Psoas muscle (tissue), 8 donors: ENCODE measurements around the gene CD84. TPM values are rescaled to one million over a fixed set of nuclear protein-coding genes. Genes with fewer than 3 reads are reported as not detected.

ENCODE experiments used
- ATAC-seq, 4 donors: fragments of 200-7000 bp; cut with Tn5 transposase; one replicate each; pipeline ENCODE4 v1.9.1; 2020; ENCODE audit warnings: moderate library complexity in 3 of 4, mild to moderate bottlenecking in 2 of 4
- DNase-seq, 2 donors: peaks; one replicate each; pipeline ENCODE4 v3.0.0-alpha.2; 2020
- H3K27ac ChIP-seq: fragments of 200-600 bp; one replicate; pipeline ENCODE4 v1.8.0; 2022
- H3K27me3 ChIP-seq, 3 donors: fragments of 200-600 bp in 1 of 3; one replicate each; pipeline versions ENCODE4 v1.6.1 to v1.8.0; 2013 to 2022; ENCODE audit warnings: low read length in 2 of 3, mild to moderate bottlenecking in 2 of 3, moderate library complexity in 1 of 3; ENCODE audit not compliant: insufficient read depth in 3 of 3
- H3K36me3 ChIP-seq, 2 donors: fragments of 200-600 bp in 1 of 2; one replicate each; pipeline versions ENCODE4 v1.6.1 to v1.8.0; 2013 to 2022; ENCODE audit warnings: low read depth in 1 of 2, mild to moderate bottlenecking in 1 of 2, moderate library complexity in 1 of 2; ENCODE audit not compliant: insufficient read depth in 1 of 2
- H3K4me1 ChIP-seq: fragments of 200-600 bp; one replicate; pipeline ENCODE4 v1.8.0; 2022
- H3K4me3 ChIP-seq: fragments of 200-600 bp; one replicate; pipeline ENCODE4 v1.8.0; 2022; ENCODE audit warnings: mild to moderate bottlenecking
- H3K9me3 ChIP-seq: fragments of 200-600 bp; one replicate; pipeline ENCODE4 v1.8.0; 2022
- CTCF ChIP-seq: fragments of 200-600 bp; IDR thresholded peaks from one replicate; pipeline ENCODE4 v1.8.0; 2022; ENCODE audit warnings: antibody characterized with exemption
- WGBS, 3 donors: extraction: QIAGEN DNeasy Blood & Tissue Kit; methylation state at CpG; one replicate each; pipeline versions ENCODE4 v1.1.6 to v1.1.7; 2013; 5-methylcytosine and 5-hydroxymethylcytosine counted together
- intact Hi-C, 2 donors: fragments of 100-400 bp; cut with DNase I; formaldehyde crosslinking; loops; one replicate each; pipeline versions ENCODE4 v1.11.0 to v1.14.2; 2022
- polyA plus RNA-seq, 3 donors: library from polyadenylated mRNA; stranded (reverse); fragments of 200-250 nt; gene quantifications; one replicate each; pipeline ENCODE4 v1.2.3, GENCODE V29; 2013
- total RNA-seq, 4 donors: library from RNA; stranded (reverse); fragmentation: NEBNext Ultra II Directional in 2 of 4; extraction: Animal tissue kit (Norgen Biotek cat#: 25700) in 2 of 4; gene quantifications; one replicate each; pipeline versions ENCODE4 v1.2.1 to v1.2.4, GENCODE V29; 2021 to 2023
- donor health status: healthy with polysubstance abuse.
- donor health status: DM: no; HTN: no; CAD: no; lungs with moderate emphysema.
- donor health status: Bipolar disorder and iron deficiency.
- donor health status: healthy.
- donor health status: DM: yes; HTN: yes; CAD: no.
- donor health status: DM: no; HTN: no; CAD: no.
- donor health status: DM: no; HTN: no; CAD: no.
- donor health status: DM: yes; HTN: yes; CAD: no.

The CD84 gene
- total and polyA plus RNA-seq, 7 donors, result 0.04 to 2.6 (median 0.75) TPM

- no peak overlapping the region for H3K4me3 ChIP-seq
- TF ChIP-seq CTCF, result no peak
- no peak overlapping the region for H3K27ac ChIP-seq
- H3K36me3 ChIP-seq, result no peaks in the 10 kb centered on the region
- ATAC-seq (no peak), DNase-seq (no peak)
- H3K4me1 ChIP-seq, result no peaks in the 10 kb centered on the region
- H3K9me3 ChIP-seq, result no peaks in the 10 kb centered on the region
- intact Hi-C loops, result no loop called here
- no peaks in the 10 kb centered on the region for H3K27me3 ChIP-seq
- 1 to 47% (median 2%) methylated on average over 2 of the region's 2 CpGs for WGBS, 3 donors
Measured at GRCh38 chr1:160542303-160542945, 36.9 kb downstream of the CD84 start.

- Histone ChIP-seq H3K27ac (no peak overlapping the region), H3K9me3 (no peaks in the 10 kb centered on the region), H3K36me3 (no peaks in the 10 kb centered on the region), H3K4me1 (no peaks in the 10 kb centered on the region), H3K27me3 (no peaks in the 10 kb centered on the region), H3K4me3 (no peak overlapping the region)
- no peak for DNase-seq
- no peak for TF ChIP-seq CTCF
- no peak for ATAC-seq
- 37 to 64% (median 59%) methylated on average over 1 of the region's 1 CpG for WGBS, 3 donors
- intact Hi-C loops, result no loop called here
Measured at GRCh38 chr1:160541622-160542302, 37.5 kb downstream of the CD84 start.

GRCh38 chr1:160540859-160541233 lies 38.5 kb downstream of the CD84 start:
- Histone ChIP-seq H3K36me3 (no peaks in the 10 kb centered on the region), H3K4me3 (no peak overlapping the region), H3K27me3 (no peaks in the 10 kb centered on the region), H3K4me1 (no peaks in the 10 kb centered on the region), H3K27ac (no peak overlapping the region), H3K9me3 (no peaks in the 10 kb centered on the region)
- intact Hi-C loops, result no loop called here
- DNase-seq (no peak), ATAC-seq (no peak)
- TF ChIP-seq CTCF, result no peak

- Histone ChIP-seq H3K4me1 (no peaks in the 10 kb centered on the region), H3K4me3 (no peak overlapping the region), H3K27me3 (no peaks in the 10 kb centered on the region), H3K36me3 (no peaks in the 10 kb centered on the region), H3K27ac (no peak overlapping the region), H3K9me3 (peaks cover 5% of the 10 kb centered on the region)
- TF ChIP-seq CTCF, result no peak
- intact Hi-C loops, result no loop called here
- 48 to 57% (median 49%) methylated on average over 8 of the region's 8 CpGs for WGBS, 3 donors
- ATAC-seq (no peak), DNase-seq (no peak)
Measured at GRCh38 chr1:160539990-160540858, 39.1 kb downstream of the CD84 start.
